ENCODE measurements around the gene NFIC.
A peak's percentile ranks its signal among the peaks of the same experiment; 100 is the strongest.
"Not testable (repeated sequence)": the region's sequence is repeated elsewhere in the genome, so short reads cannot be mapped to it uniquely, and the experiment has no call there.

NFIC gene

GRCh38 chr19:3452171-3452941 lies 86.0 kb downstream of the NFIC start:
- Histone ChIP-seq H3K4me3 (ENCODE audit: low read length) (no peak overlapping the region), H3K9ac (ENCODE audit: low read depth, low read length) (no peak overlapping the region), H3K9me3 (ENCODE audit: insufficient read depth, low read depth, low read length) (no peaks in the 10 kb centered on the region), H3K36me3 (ENCODE audit: insufficient read depth, low read length) (no peaks in the 10 kb centered on the region), H3K27ac (ENCODE audit: low read depth, low read length) (no peak overlapping the region), H3K4me1 (ENCODE audit: insufficient read depth, low read length) (no peaks in the 10 kb centered on the region), H3K27me3 (ENCODE audit: insufficient read depth, low read length) (peaks cover 7% of the 10 kb centered on the region)
- 93% methylated on average over 38 of the region's 38 CpGs for WGBS

- not testable (repeated sequence) for H3K36me3 ChIP-seq (ENCODE audit: insufficient read depth, low read length); H3K4me1 ChIP-seq (ENCODE audit: insufficient read depth, low read length); H3K4me3 ChIP-seq (ENCODE audit: low read length); H3K27ac ChIP-seq (ENCODE audit: low read depth, low read length); H3K9ac ChIP-seq (ENCODE audit: low read depth, low read length); H3K9me3 ChIP-seq (ENCODE audit: insufficient read depth, low read depth, low read length)
- H3K27me3 ChIP-seq (ENCODE audit: insufficient read depth, low read length): peaks cover 12% of the 10 kb centered on the region
- WGBS: 95% methylated on average over 10 of the region's 10 CpGs
Observed at GRCh38 chr19:3452942-3453214, 86.5 kb downstream of the NFIC start.

- Histone ChIP-seq H3K27ac (ENCODE audit: low read depth, low read length) (no peak overlapping the region), H3K9me3 (ENCODE audit: insufficient read depth, low read depth, low read length) (no peaks in the 10 kb centered on the region), H3K4me3 (ENCODE audit: low read length) (no peak overlapping the region), H3K27me3 (ENCODE audit: insufficient read depth, low read length) (peaks cover 22% of the 10 kb centered on the region), H3K36me3 (ENCODE audit: insufficient read depth, low read length) (no peaks in the 10 kb centered on the region), H3K4me1 (ENCODE audit: insufficient read depth, low read length) (no peaks in the 10 kb centered on the region), H3K9ac (ENCODE audit: low read depth, low read length) (no peak overlapping the region)
- 91% methylated on average over 25 of the region's 25 CpGs for whole genome bisulfite sequencing
Observed at GRCh38 chr19:3453840-3454239, 87.5 kb downstream of the NFIC start.

GRCh38 chr19:3454656-3455392 lies 88.4 kb downstream of the NFIC start:
- no peaks in the 10 kb centered on the region for H3K36me3 ChIP-seq (ENCODE audit: insufficient read depth, low read length)
- no peak overlapping the region for H3K4me3 ChIP-seq (ENCODE audit: low read length)
- H3K27ac ChIP-seq (ENCODE audit: low read depth, low read length): no peak overlapping the region
- peaks cover 8% of the 10 kb centered on the region for H3K4me1 ChIP-seq (ENCODE audit: insufficient read depth, low read length)
- H3K9ac ChIP-seq (ENCODE audit: low read depth, low read length): no peak overlapping the region
- no peaks in the 10 kb centered on the region for H3K9me3 ChIP-seq (ENCODE audit: insufficient read depth, low read depth, low read length)
- peaks cover 31% of the 10 kb centered on the region for H3K27me3 ChIP-seq (ENCODE audit: insufficient read depth, low read length)
- WGBS: 92% methylated on average over 15 of the region's 15 CpGs

GRCh38 chr19:3455393-3455955 lies 89.1 kb downstream of the NFIC start:
- Histone ChIP-seq H3K36me3 (ENCODE audit: insufficient read depth, low read length) (no peaks in the 10 kb centered on the region), H3K9me3 (ENCODE audit: insufficient read depth, low read depth, low read length) (no peaks in the 10 kb centered on the region), H3K4me1 (ENCODE audit: insufficient read depth, low read length) (peaks cover 8% of the 10 kb centered on the region), H3K27me3 (ENCODE audit: insufficient read depth, low read length) (peaks cover 38% of the 10 kb centered on the region), H3K27ac (ENCODE audit: low read depth, low read length) (no peak overlapping the region), H3K9ac (ENCODE audit: low read depth, low read length) (no peak overlapping the region), H3K4me3 (ENCODE audit: low read length) (no peak overlapping the region)
- WGBS: 89% methylated on average over 7 of the region's 7 CpGs

- no peaks in the 10 kb centered on the region for H3K9me3 ChIP-seq (ENCODE audit: insufficient read depth, low read depth, low read length)
- H3K27me3 ChIP-seq (ENCODE audit: insufficient read depth, low read length): peaks cover 44% of the 10 kb centered on the region
- H3K9ac ChIP-seq (ENCODE audit: low read depth, low read length): no peak overlapping the region
- H3K4me1 ChIP-seq (ENCODE audit: insufficient read depth, low read length): peaks cover 8% of the 10 kb centered on the region
- H3K27ac ChIP-seq (ENCODE audit: low read depth, low read length): no peak overlapping the region
- WGBS: 70% methylated on average over 37 of the region's 37 CpGs
- H3K36me3 ChIP-seq (ENCODE audit: insufficient read depth, low read length): no peaks in the 10 kb centered on the region
- H3K4me3 ChIP-seq (ENCODE audit: low read length): no peak overlapping the region
Observed at GRCh38 chr19:3455960-3456601, 89.7 kb downstream of the NFIC start.

- Histone ChIP-seq H3K36me3 (ENCODE audit: insufficient read depth, low read length) (no peaks in the 10 kb centered on the region), H3K9ac (ENCODE audit: low read depth, low read length) (no peak overlapping the region), H3K9me3 (ENCODE audit: insufficient read depth, low read depth, low read length) (no peaks in the 10 kb centered on the region), H3K27ac (ENCODE audit: low read depth, low read length) (no peak overlapping the region), H3K4me1 (ENCODE audit: insufficient read depth, low read length) (peaks cover 8% of the 10 kb centered on the region), H3K4me3 (ENCODE audit: low read length) (no peak overlapping the region), H3K27me3 (ENCODE audit: insufficient read depth, low read length) (peaks cover 52% of the 10 kb centered on the region)
- 79% methylated on average over 17 of the region's 18 CpGs for WGBS
Observed at GRCh38 chr19:3456925-3457527, 90.6 kb downstream of the NFIC start.

GRCh38 chr19:3457528-3458228 lies 91.3 kb downstream of the NFIC start:
- Histone ChIP-seq H3K9ac (ENCODE audit: low read depth, low read length) (no peak overlapping the region), H3K27ac (ENCODE audit: low read depth, low read length) (no peak overlapping the region), H3K4me1 (ENCODE audit: insufficient read depth, low read length) (peaks cover 8% of the 10 kb centered on the region), H3K27me3 (ENCODE audit: insufficient read depth, low read length) (peaks cover 58% of the 10 kb centered on the region), H3K36me3 (ENCODE audit: insufficient read depth, low read length) (no peaks in the 10 kb centered on the region), H3K9me3 (ENCODE audit: insufficient read depth, low read depth, low read length) (no peaks in the 10 kb centered on the region), H3K4me3 (ENCODE audit: low read length) (no peak overlapping the region)
- WGBS: 13% methylated on average over 19 of the region's 22 CpGs

GRCh38 chr19:3458229-3459088 lies 92.1 kb downstream of the NFIC start:
- H3K4me1 ChIP-seq (ENCODE audit: insufficient read depth, low read length): peaks cover 8% of the 10 kb centered on the region
- WGBS: 18% methylated on average over 19 of the region's 19 CpGs
- H3K9me3 ChIP-seq (ENCODE audit: insufficient read depth, low read depth, low read length): no peaks in the 10 kb centered on the region
- H3K27me3 ChIP-seq (ENCODE audit: insufficient read depth, low read length): peaks cover 66% of the 10 kb centered on the region
- H3K4me3 ChIP-seq (ENCODE audit: low read length): peak overlapping the region; percentile 44
- no peak overlapping the region for H3K9ac ChIP-seq (ENCODE audit: low read depth, low read length)
- H3K27ac ChIP-seq (ENCODE audit: low read depth, low read length): no peak overlapping the region
- H3K36me3 ChIP-seq (ENCODE audit: insufficient read depth, low read length): no peaks in the 10 kb centered on the region
